Measurements from ENCODE around the gene APH1B. TPM values are rescaled to one million over a fixed set of nuclear protein-coding genes. Genes with fewer than 3 reads are reported as not detected.

The APH1B gene
- total and polyA plus RNA-seq, 2 donors (not counting 3 experiments of a cell fraction or from before 2014, with no cell fraction given), result 14.6 to 24.6 TPM

DNA sequence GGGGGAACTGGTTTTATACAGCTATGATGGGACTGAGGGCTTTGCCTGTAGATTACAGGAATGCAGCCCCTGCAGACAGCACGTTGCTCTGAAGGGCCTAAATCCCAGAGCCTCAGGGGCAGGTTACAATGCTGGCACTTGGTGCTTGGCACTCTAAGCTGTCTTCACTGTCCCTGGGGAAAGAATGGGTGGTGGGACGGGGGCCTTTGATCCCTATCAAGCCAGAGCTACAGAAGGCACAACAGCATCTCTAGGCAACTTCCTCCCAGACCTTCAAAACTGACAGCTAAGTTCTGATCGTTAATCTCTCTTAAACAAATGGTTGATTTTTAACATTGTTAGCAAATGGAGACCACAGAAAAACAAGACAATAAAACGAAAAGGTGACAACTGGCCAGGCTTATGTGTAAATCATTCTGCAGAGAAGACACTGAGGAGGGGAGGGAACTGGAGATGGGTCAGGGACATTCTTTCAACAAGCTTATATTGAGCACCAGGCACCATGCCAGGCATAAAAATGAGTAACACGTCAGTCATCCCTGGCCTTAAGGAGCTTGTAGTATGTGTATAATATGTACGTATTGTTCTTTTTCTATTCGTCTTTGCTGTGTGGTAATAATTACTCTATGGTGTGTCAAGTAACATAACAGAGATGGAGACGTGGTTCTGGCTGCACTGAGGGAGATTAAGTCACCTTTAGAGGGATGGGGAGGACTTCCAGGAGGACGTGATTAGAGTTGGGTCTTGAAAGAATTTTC lies 55.1 kb downstream of the APH1B start:
- Histone ChIP-seq H3K4me3 (replicated peaks in 1 of 3; ENCODE audit: insufficient read depth in 1 of 3, low read depth in 1 of 3, low read length in 3 of 3) (no peak overlapping the region), H3K27ac (ENCODE audit: insufficient read depth, low read depth, low read length) (no peak overlapping the region), H3K4me2 (ENCODE audit: insufficient read depth, low read length) (no peak overlapping the region), H4K20me1 (replicated peaks; ENCODE audit: control insufficient read depth, extremely low read depth, insufficient read depth, low read length) (no peaks in the 10 kb centered on the region), H3K27me3 (ENCODE audit: control insufficient read depth in 2 of 2, insufficient read depth in 2 of 2, low read length in 2 of 2) (no peaks in the 10 kb centered on the region), H2AFZ (ENCODE audit: low read depth, low read length) (no peak overlapping the region), H3K9me3 (replicated peaks; ENCODE audit: control insufficient read depth, insufficient read depth, low read length) (no peaks in the 10 kb centered on the region), H3K79me2 (ENCODE audit: control insufficient read depth, insufficient read depth, low read length) (no peaks in the 10 kb centered on the region), H3K36me3 (ENCODE audit: control insufficient read depth in 2 of 2, extremely low read depth in 1 of 2, insufficient read depth in 2 of 2, low read length in 2 of 2) (no peaks in the 10 kb centered on the region), H3K4me1 (ENCODE audit: control insufficient read depth, extremely low read depth, insufficient read depth, low read length) (peaks cover 10% of the 10 kb centered on the region), H3K9ac (replicated peaks; ENCODE audit: extremely low read depth, insufficient read depth, low read length) (no peak overlapping the region), H3K9me1 (replicated peaks; ENCODE audit: control insufficient read depth, extremely low read depth, insufficient read depth, low read length) (no peaks in the 10 kb centered on the region)
- dilution Hi-C loops (cut with MboI; ENCODE audit: extremely low pct_ligation_motif_present, low sequenced_read_pairs) (no loop called here), intact Hi-C loops (cut with micrococcal nuclease) (no loop called here)
- no peak for TF ChIP-seq GATA2 (IDR thresholded peaks at IDR 0.05; ENCODE audit: insufficient read depth, insufficient read length, low read depth, low read length)
- TF ChIP-seq FOS (IDR thresholded peaks at IDR 0.05; ENCODE audit: borderline replicate concordance, insufficient read depth, low read length), result peak; percentile 68
- TF ChIP-seq JUN (IDR thresholded peaks at IDR 0.05; ENCODE audit: borderline replicate concordance, insufficient read depth, insufficient read length, low read depth), result peak; percentile 39
- TF ChIP-seq, protein P1, sequence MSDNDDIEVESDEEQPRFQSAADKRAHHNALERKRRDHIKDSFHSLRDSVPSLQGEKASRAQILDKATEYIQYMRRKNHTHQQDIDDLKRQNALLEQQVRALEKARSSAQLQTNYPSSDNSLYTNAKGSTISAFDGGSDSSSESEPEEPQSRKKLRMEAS (IDR thresholded peaks at IDR 0.05; ENCODE audit: insufficient read depth, insufficient read length), result no peak
- TF ChIP-seq MYC (IDR thresholded peaks at IDR 0.05; ENCODE audit: low read depth, low read length), result no peak
- no peak for TF ChIP-seq EZH2 (IDR thresholded peaks at IDR 0.05; ENCODE audit: borderline replicate concordance, low read depth, low read length, severe bottlenecking)
- FAIRE-seq (peak; percentile 99), DNase-seq (ENCODE audit: low read depth, low spot score) (peak; percentile 83)
- BruUV-seq (replicated peaks), result no TSS peak
- ChIA-PET CTCF (interaction anchor here (0.6 to 1.3 kb wide), 6 partner anchors 16 to 134 kb away, joined by 3 to 7 read pairs (median 4); no protein-coding TSS in a partner anchor), POLR2A (interaction anchor here (1.6 kb wide), 1 partner anchor 10 kb away, joined by 4 read pairs; no protein-coding TSS in a partner anchor)

DNA sequence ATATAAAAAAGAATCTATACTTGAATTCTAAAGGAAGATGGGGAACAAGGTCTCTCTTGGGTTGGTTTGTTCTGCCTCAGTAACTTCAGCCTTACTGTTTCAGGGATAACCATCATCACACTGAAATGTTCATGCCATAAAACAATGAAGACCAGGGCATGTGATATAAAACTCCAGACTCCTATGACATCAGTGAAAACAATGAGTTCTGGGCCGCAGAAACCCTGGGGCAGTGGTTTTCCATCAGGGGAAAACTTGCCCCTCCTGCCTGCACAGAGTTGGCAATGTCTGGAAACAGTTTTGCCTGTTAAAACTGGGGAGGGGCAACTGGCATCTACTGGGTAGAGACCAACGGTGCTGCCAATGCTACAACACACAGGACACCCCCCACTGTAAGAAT lies 57.4 kb downstream of the APH1B start:
- Histone ChIP-seq H3K27me3 (ENCODE audit: control insufficient read depth in 2 of 2, insufficient read depth in 2 of 2, low read length in 2 of 2) (peaks cover 0 to 2% of the 10 kb centered on the region in 2 experiments), H3K36me3 (ENCODE audit: control insufficient read depth in 2 of 2, extremely low read depth in 1 of 2, insufficient read depth in 2 of 2, low read length in 2 of 2) (no peaks in the 10 kb centered on the region), H3K79me2 (ENCODE audit: control insufficient read depth, insufficient read depth, low read length) (no peaks in the 10 kb centered on the region), H3K4me1 (ENCODE audit: control insufficient read depth, extremely low read depth, insufficient read depth, low read length) (peaks cover 10% of the 10 kb centered on the region), H3K4me2 (ENCODE audit: insufficient read depth, low read length) (no peak overlapping the region), H2AFZ (ENCODE audit: low read depth, low read length) (no peak overlapping the region), H3K9me1 (replicated peaks; ENCODE audit: control insufficient read depth, extremely low read depth, insufficient read depth, low read length) (no peaks in the 10 kb centered on the region), H3K27ac (ENCODE audit: insufficient read depth, low read depth, low read length) (no peak overlapping the region), H3K4me3 (replicated peaks in 1 of 3; ENCODE audit: insufficient read depth in 1 of 3, low read depth in 1 of 3, low read length in 3 of 3) (no peak overlapping the region), H3K9ac (replicated peaks; ENCODE audit: extremely low read depth, insufficient read depth, low read length) (no peak overlapping the region), H4K20me1 (replicated peaks; ENCODE audit: control insufficient read depth, extremely low read depth, insufficient read depth, low read length) (no peaks in the 10 kb centered on the region), H3K9me3 (replicated peaks; ENCODE audit: control insufficient read depth, insufficient read depth, low read length) (no peaks in the 10 kb centered on the region)
- TF ChIP-seq GATA2 (IDR thresholded peaks at IDR 0.05; ENCODE audit: insufficient read depth, insufficient read length, low read depth, low read length) (no peak), FOS (IDR thresholded peaks at IDR 0.05; ENCODE audit: borderline replicate concordance, insufficient read depth, low read length) (no peak), MYC (IDR thresholded peaks at IDR 0.05; ENCODE audit: low read depth, low read length) (no peak), POLR2AphosphoS5 (IDR thresholded peaks at IDR 0.05; ENCODE audit: insufficient read depth, low read depth, low read length) (no peak), EZH2 (IDR thresholded peaks at IDR 0.05; ENCODE audit: borderline replicate concordance, low read depth, low read length, severe bottlenecking) (no peak), POLR2A (IDR thresholded peaks at IDR 0.05; ENCODE audit: low read depth, low read length) (no peak), JUN (IDR thresholded peaks at IDR 0.05; ENCODE audit: borderline replicate concordance, insufficient read depth, insufficient read length, low read depth) (no peak)
- TF ChIP-seq, protein P2, sequence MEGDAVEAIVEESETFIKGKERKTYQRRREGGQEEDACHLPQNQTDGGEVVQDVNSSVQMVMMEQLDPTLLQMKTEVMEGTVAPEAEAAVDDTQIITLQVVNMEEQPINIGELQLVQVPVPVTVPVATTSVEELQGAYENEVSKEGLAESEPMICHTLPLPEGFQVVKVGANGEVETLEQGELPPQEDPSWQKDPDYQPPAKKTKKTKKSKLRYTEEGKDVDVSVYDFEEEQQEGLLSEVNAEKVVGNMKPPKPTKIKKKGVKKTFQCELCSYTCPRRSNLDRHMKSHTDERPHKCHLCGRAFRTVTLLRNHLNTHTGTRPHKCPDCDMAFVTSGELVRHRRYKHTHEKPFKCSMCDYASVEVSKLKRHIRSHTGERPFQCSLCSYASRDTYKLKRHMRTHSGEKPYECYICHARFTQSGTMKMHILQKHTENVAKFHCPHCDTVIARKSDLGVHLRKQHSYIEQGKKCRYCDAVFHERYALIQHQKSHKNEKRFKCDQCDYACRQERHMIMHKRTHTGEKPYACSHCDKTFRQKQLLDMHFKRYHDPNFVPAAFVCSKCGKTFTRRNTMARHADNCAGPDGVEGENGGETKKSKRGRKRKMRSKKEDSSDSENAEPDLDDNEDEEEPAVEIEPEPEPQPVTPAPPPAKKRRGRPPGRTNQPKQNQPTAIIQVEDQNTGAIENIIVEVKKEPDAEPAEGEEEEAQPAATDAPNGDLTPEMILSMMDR (IDR thresholded peaks at IDR 0.05; ENCODE audit: extremely low read depth in 1 of 2, insufficient read depth in 1 of 2, low read depth in 1 of 2, low read length in 2 of 2), result no peak
- TF ChIP-seq, protein P1 (IDR thresholded peaks at IDR 0.05; ENCODE audit: insufficient read depth, insufficient read length), result no peak
- FAIRE-seq, result no peak
- ChIA-PET CTCF (no interaction called here), POLR2A (no interaction called here)
- dilution Hi-C loops (cut with MboI; ENCODE audit: extremely low pct_ligation_motif_present, low sequenced_read_pairs), result no loop called here
- intact Hi-C loops (cut with micrococcal nuclease), result no loop called here
- no TSS peak for BruUV-seq (replicated peaks)
- DNase-seq (ENCODE audit: low read depth, low spot score), result no peak
